ENCODE results near the gene IST1.
"Not testable (repeated sequence)": the region's sequence is repeated elsewhere in the genome, so short reads cannot be mapped to it uniquely, and the experiment has no call there.

The IST1 gene

GRCh38 chr16:71903608-71904007 is 8.3 kb downstream of the IST1 start:
- no peak overlapping the region for H3K4me3 Mint-ChIP-seq
- peaks cover 56% of the 10 kb centered on the region for H3K36me3 Mint-ChIP-seq (ENCODE audit: low read depth)
- no peak overlapping the region for H3K27ac Mint-ChIP-seq
- H3K27me3 Mint-ChIP-seq (ENCODE audit: low read depth): no peaks in the 10 kb centered on the region
- H3K4me1 Mint-ChIP-seq: peaks cover 7% of the 10 kb centered on the region
- peaks cover 2% of the 10 kb centered on the region for H3K9me3 Mint-ChIP-seq
- no peak for TF ChIP-seq CTCF (IDR thresholded peaks at IDR 0.05; ENCODE audit: unreplicated experiment in 3 of 3)

DNA sequence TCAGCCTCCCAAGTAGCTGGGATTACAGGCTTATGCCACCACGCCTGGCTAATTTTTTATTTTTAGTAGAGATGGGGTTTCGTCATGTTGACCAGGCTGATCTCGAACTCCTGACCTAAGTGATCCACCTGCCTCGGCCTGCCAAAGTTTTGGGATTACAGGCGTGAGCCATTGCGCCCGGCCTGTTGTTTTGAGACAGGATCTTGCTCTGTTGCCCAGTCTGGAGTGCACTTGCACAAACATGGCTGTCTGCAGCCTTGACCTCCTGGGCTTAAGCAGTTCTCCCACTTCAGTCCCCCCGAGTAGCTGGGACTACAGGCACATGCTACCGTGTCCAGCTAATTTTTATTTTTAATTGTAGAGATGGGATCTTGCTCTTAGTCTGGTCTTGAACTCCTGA is 8.9 kb downstream of the IST1 start:
- Mint-ChIP-seq H3K4me1 (peaks cover 7% of the 10 kb centered on the region), H3K4me3 (no peak overlapping the region), H3K9me3 (peaks cover 2% of the 10 kb centered on the region), H3K36me3 (ENCODE audit: low read depth) (peaks cover 59% of the 10 kb centered on the region), H3K27me3 (ENCODE audit: low read depth) (no peaks in the 10 kb centered on the region), H3K27ac (no peak overlapping the region)
- no peak for TF ChIP-seq CTCF (IDR thresholded peaks at IDR 0.05; ENCODE audit: unreplicated experiment in 3 of 3)

DNA sequence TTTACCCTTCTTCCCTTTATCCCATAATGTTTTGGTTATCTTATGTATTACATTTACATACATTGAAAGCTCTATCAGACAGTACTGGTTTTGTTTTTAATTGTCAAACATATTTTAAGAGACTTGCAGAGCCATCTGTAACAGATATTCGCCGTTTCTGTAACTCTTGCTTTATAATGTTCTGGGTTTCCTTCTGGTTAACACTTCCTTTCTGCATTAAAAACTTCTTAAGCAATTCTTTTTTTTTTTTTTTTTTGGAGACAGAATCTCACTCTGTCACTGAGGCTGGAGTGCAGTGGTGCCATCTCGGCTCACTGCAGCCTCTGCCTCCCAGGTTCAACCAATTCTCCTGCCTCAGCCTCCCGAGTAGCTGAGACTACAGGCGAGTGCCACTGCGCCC is 10.4 kb downstream of the IST1 start:
- not testable (repeated sequence) for H3K27me3 Mint-ChIP-seq (ENCODE audit: low read depth); H3K9me3 Mint-ChIP-seq
- peaks cover 64% of the 10 kb centered on the region for H3K36me3 Mint-ChIP-seq (ENCODE audit: low read depth)

DNA sequence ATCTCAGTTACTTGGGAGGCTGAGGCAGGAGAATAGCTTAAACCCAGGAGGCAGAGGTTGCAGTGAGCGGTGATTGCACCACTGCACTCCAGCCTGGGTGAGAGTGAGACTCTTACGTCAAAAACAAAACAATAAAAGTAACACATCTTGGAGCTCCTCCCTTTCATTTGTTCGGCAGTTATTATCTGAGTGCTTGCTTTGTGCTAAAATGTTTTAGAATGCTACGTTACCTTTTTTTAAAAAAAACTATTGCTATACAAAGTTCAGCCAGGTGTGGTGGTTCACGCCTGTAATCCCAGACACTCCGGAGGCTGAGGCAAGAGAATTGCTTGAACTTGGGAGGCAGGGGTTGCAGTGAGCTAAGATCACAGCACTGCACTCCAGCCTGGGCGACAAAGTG is 15.8 kb downstream of the IST1 start:
- H3K4me1 Mint-ChIP-seq: peaks cover 22% of the 10 kb centered on the region
- H3K9me3 Mint-ChIP-seq: peaks cover 2% of the 10 kb centered on the region
- H3K27me3 Mint-ChIP-seq (ENCODE audit: low read depth): no peaks in the 10 kb centered on the region
- H3K4me3 Mint-ChIP-seq: no peak overlapping the region
- TF ChIP-seq CTCF (IDR thresholded peaks at IDR 0.05; ENCODE audit: unreplicated experiment in 3 of 3): no peak
- peaks cover 78% of the 10 kb centered on the region for H3K36me3 Mint-ChIP-seq (ENCODE audit: low read depth)
- H3K27ac Mint-ChIP-seq: no peak overlapping the region

More for the DNA sequence above, 10.4 kb downstream of the IST1 start:
- H3K4me3 Mint-ChIP-seq, H3K4me1 Mint-ChIP-seq, H3K27ac Mint-ChIP-seq: not testable (repeated sequence)

DNA sequence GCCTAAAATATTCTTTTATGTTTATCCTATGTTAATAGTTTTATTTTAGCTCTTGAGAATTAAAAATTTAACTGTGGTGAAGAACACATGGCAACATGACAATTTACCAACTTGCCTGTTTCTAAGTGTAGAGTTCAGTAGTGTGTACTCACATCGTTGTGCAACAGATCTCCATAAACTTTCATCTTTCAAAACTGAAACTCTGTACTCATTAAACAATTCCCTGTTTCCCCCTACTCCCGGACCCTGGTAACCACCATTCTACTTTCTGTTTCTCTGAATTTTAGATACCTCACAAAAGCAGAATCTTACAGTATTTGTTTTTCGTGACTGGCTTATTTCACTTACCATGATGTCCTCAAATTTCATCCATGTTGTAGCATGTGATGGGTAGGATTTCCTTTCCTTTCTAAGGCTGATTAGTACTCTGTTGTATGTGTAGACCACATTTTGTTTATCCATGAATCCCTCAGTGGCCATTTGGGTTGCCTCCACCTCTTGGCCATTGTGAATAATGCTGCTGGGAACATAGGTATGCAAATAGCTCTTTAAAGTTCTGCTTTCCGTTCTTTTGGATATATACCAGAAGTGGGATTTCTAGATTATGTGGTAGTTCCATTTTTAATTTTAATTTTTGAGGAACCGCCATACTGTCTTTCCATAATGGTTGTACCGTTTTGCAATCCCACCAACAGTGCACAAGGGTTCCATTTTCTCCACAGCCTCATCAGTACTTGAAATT is 17.4 kb downstream of the IST1 start:
- Mint-ChIP-seq H3K4me1 (peaks cover 37% of the 10 kb centered on the region), H3K36me3 (ENCODE audit: low read depth) (peaks cover 87% of the 10 kb centered on the region), H3K9me3 (no peaks in the 10 kb centered on the region), H3K27me3 (ENCODE audit: low read depth) (no peaks in the 10 kb centered on the region), H3K4me3 (no peak overlapping the region), H3K27ac (no peak overlapping the region)
- no peak for TF ChIP-seq CTCF (IDR thresholded peaks at IDR 0.05; ENCODE audit: unreplicated experiment in 3 of 3)

DNA sequence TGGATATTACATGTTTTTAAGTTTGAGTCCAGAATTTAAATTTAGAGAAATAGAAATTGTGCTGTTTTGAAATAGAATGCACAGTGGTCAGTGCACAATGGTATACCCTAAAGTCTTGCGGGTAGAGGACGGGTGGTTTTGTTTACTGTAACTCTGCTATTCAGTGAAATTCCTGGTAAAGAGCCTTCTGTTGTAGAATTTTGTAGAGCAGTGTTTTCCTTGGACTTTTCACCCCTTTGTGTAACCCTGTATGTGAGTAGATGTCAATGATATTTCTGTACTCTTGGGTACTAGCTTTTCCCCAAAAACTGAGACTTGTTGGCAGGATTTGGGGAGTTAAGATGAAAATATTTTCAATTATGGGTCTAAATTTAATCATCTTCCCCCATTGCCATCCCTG is 19.5 kb downstream of the IST1 start:
- no peak overlapping the region for H3K4me3 Mint-ChIP-seq
- TF ChIP-seq CTCF (IDR thresholded peaks at IDR 0.05; ENCODE audit: unreplicated experiment in 3 of 3): no peak
- no peaks in the 10 kb centered on the region for H3K9me3 Mint-ChIP-seq

More for the DNA sequence above, 19.5 kb downstream of the IST1 start:
- Mint-ChIP-seq H3K4me1 (peaks cover 44% of the 10 kb centered on the region), H3K27me3 (ENCODE audit: low read depth) (peaks cover 3% of the 10 kb centered on the region), H3K36me3 (ENCODE audit: low read depth) (peaks cover 90% of the 10 kb centered on the region), H3K27ac (peak overlapping the region in 2 of 3 experiments; percentile 33 to 36)
